SK-N-SH (cell line): ENCODE results near the gene SPSB3.

Experiments
- CHD2 ChIP-seq: fragments of 150-350 bp; IDR thresholded peaks from 2 replicates; pipeline ENCODE4 v1.6.1; 2018; ENCODE audit warnings: low read length; ENCODE audit not compliant: partially characterized antibody
- EP300 ChIP-seq, 2 experiments: IDR thresholded peaks; 2 replicates each; pipeline versions ENCODE4 v1.4.0 to v1.6.1; 2012; ENCODE audit warnings: borderline replicate concordance in 1 of 2, low read depth in 1 of 2, low read length in 1 of 2
- FOSL2 ChIP-seq: IDR thresholded peaks from 2 replicates; pipeline ENCODE4 v1.4.0; 2012; ENCODE audit warnings: low read depth, mild to moderate bottlenecking, moderate library complexity, borderline replicate concordance
- FOXM1 ChIP-seq: IDR thresholded peaks from 2 replicates; pipeline ENCODE4 v1.4.0; 2012; ENCODE audit warnings: low read depth, mild to moderate bottlenecking
- NFIC ChIP-seq: IDR thresholded peaks from 2 replicates; pipeline ENCODE4 v1.4.0; 2012; ENCODE audit warnings: borderline replicate concordance
- POLR2AphosphoS5 ChIP-seq: IDR thresholded peaks from 2 replicates; pipeline ENCODE4 v1.6.1; 2012; ENCODE audit warnings: low read depth, low read length
- RAD21 ChIP-seq: IDR thresholded peaks from 2 replicates; pipeline ENCODE4 v1.6.1; 2012; ENCODE audit warnings: mild to moderate bottlenecking, low read length
- TF ChIP-seq, protein P1 (sequence below): fragments of 200-600 bp; sonication (generic); IDR thresholded peaks from 2 replicates; pipeline ENCODE4 v1.6.1; 2017; ENCODE audit warnings: antibody characterized with exemption, mild to moderate bottlenecking, moderate library complexity

- TF ChIP-seq RAD21 = no peak
- TF ChIP-seq NFIC = no peak
- TF ChIP-seq, protein P1, sequence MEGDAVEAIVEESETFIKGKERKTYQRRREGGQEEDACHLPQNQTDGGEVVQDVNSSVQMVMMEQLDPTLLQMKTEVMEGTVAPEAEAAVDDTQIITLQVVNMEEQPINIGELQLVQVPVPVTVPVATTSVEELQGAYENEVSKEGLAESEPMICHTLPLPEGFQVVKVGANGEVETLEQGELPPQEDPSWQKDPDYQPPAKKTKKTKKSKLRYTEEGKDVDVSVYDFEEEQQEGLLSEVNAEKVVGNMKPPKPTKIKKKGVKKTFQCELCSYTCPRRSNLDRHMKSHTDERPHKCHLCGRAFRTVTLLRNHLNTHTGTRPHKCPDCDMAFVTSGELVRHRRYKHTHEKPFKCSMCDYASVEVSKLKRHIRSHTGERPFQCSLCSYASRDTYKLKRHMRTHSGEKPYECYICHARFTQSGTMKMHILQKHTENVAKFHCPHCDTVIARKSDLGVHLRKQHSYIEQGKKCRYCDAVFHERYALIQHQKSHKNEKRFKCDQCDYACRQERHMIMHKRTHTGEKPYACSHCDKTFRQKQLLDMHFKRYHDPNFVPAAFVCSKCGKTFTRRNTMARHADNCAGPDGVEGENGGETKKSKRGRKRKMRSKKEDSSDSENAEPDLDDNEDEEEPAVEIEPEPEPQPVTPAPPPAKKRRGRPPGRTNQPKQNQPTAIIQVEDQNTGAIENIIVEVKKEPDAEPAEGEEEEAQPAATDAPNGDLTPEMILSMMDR = no peak
- TF ChIP-seq EP300 (IDR thresholded peaks at IDR 0.05; ENCODE audit: borderline replicate concordance in 1 of 2, low read depth in 1 of 2, low read length in 1 of 2) = no peak
- TF ChIP-seq POLR2AphosphoS5 = no peak
- no peak for TF ChIP-seq CHD2
- TF ChIP-seq FOSL2 = no peak
- no peak for TF ChIP-seq FOXM1
These were observed 5.1 kb upstream of the SPSB3 start for GRCh38 chr16:1787322-1788094.
